GM19043 (cell line): ENCODE results near the gene MON2.

Source experiments
- ATAC-seq: cut with Tn5 transposase; IDR thresholded peaks from one replicate; pipeline ENCODE4 v1.9.1; 2021; ENCODE audit warnings: low read depth; ENCODE audit not compliant: unreplicated experiment

MON2 gene

GRCh38 chr12:62649412-62650138 lies 182.9 kb downstream of the MON2 start:
- no peak for ATAC-seq
